Ishikawa (cell line): ENCODE data around the gene ORMDL3.

Experiments
- CEBPB ChIP-seq: IDR thresholded peaks from 2 replicates; pipeline ENCODE4 v1.6.1; 2012
- CREB1 ChIP-seq: IDR thresholded peaks from 2 replicates; pipeline ENCODE4 v1.6.1; 2012; ENCODE audit warnings: low read depth
- EGR1 ChIP-seq: IDR thresholded peaks from 2 replicates; pipeline ENCODE4 v1.6.1; 2012
- EP300 ChIP-seq: IDR thresholded peaks from 2 replicates; pipeline ENCODE4 v1.6.1; 2012; ENCODE audit warnings: borderline replicate concordance
- FOXM1 ChIP-seq: IDR thresholded peaks from 2 replicates; pipeline ENCODE4 v1.6.1; 2012; ENCODE audit warnings: low read depth, borderline replicate concordance
- NFIC ChIP-seq: IDR thresholded peaks from 2 replicates; pipeline ENCODE4 v1.6.1; 2012
- RAD21 ChIP-seq: IDR thresholded peaks from 2 replicates; pipeline ENCODE4 v1.6.1; 2012; ENCODE audit warnings: low read depth
- TAF1 ChIP-seq: IDR thresholded peaks from 2 replicates; pipeline ENCODE4 v1.6.1; 2012; ENCODE audit warnings: low read depth, mild to moderate bottlenecking
- TCF12 ChIP-seq: IDR thresholded peaks from 2 replicates; pipeline ENCODE4 v1.6.1; 2012; ENCODE audit warnings: low read depth
- TEAD4 ChIP-seq: IDR thresholded peaks from 2 replicates; pipeline ENCODE4 v1.6.1; 2012
- YY1 ChIP-seq: IDR thresholded peaks from 2 replicates; pipeline ENCODE4 v1.6.1; 2012; ENCODE audit warnings: low read depth
- ZBTB7A ChIP-seq: IDR thresholded peaks from 2 replicates; pipeline ENCODE4 v1.6.1; 2012; ENCODE audit warnings: low read depth
- TF ChIP-seq, protein P1 (sequence below): IDR thresholded peaks from 2 replicates; pipeline ENCODE4 v1.6.1; 2012
- TF ChIP-seq, protein P2 (sequence below): IDR thresholded peaks from 2 replicates; pipeline ENCODE4 v1.6.1; 2012; ENCODE audit warnings: low read depth, mild to moderate bottlenecking
- TF ChIP-seq, protein P3 (sequence below): IDR thresholded peaks from 2 replicates; pipeline ENCODE4 v1.6.1; 2012

ORMDL3 gene

DNA sequence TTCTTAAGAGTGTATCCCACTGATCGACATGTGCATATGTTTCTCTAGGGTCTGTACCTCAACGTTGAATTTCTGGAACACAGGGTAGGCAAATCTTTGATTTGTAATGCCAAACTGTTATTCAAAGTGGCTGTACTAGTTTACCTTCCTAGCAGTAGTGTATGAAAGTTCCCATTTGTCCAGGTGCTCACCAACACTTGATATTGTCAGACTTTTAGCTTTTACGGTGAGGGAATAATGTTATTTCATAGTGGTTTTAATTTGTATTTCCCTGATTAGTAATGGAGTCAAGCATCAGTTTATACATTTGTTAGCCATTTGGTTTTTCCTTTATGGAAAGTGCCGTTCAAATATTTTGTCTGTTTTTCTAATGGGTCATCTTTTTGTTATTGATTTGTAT lies 29.3 kb downstream of the ORMDL3 start:
- TF ChIP-seq, protein P1, sequence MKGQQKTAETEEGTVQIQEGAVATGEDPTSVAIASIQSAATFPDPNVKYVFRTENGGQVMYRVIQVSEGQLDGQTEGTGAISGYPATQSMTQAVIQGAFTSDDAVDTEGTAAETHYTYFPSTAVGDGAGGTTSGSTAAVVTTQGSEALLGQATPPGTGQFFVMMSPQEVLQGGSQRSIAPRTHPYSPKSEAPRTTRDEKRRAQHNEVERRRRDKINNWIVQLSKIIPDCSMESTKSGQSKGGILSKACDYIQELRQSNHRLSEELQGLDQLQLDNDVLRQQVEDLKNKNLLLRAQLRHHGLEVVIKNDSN: no peak
- TF ChIP-seq NFIC: no peak
- TF ChIP-seq CEBPB: no peak
- TF ChIP-seq TCF12: no peak
- TF ChIP-seq ZBTB7A: no peak
- no peak for TF ChIP-seq TAF1
- TF ChIP-seq RAD21: no peak

DNA sequence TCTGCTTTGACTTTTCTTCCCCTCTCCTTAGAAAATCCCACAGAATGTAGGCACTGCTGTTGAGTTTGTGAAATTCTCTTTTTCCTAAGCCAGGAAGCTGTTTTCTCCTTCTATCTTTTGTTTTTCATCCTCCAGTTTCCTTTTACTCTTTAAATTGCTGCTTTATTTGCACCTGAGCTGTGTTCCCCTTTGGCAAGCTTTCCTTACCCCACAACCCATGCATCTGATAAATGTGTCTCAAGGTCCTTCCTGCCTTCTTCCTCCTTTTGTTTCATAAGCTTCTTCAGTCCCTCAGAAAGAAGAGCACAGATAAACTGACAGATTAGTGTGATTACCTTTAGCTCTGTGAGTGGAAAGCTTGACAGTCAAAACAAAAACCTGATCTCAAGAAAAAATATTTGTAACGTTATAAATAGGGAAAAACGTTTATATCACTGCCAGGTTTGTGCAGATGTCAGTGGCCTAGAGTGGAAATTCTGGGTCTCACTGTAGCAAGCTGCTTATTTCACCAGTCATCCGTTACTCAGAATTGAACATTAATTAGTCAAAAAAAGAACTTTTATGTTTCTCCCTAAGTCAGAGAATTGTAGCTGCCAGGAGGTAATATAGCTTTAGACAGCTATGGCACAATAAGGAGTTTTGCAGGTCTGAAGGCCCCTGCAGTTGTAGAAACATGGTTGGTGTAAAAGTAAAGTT lies 32.6 kb downstream of the ORMDL3 start:
- no peak for TF ChIP-seq TAF1
- no peak for TF ChIP-seq CEBPB
- TF ChIP-seq, protein P2, sequence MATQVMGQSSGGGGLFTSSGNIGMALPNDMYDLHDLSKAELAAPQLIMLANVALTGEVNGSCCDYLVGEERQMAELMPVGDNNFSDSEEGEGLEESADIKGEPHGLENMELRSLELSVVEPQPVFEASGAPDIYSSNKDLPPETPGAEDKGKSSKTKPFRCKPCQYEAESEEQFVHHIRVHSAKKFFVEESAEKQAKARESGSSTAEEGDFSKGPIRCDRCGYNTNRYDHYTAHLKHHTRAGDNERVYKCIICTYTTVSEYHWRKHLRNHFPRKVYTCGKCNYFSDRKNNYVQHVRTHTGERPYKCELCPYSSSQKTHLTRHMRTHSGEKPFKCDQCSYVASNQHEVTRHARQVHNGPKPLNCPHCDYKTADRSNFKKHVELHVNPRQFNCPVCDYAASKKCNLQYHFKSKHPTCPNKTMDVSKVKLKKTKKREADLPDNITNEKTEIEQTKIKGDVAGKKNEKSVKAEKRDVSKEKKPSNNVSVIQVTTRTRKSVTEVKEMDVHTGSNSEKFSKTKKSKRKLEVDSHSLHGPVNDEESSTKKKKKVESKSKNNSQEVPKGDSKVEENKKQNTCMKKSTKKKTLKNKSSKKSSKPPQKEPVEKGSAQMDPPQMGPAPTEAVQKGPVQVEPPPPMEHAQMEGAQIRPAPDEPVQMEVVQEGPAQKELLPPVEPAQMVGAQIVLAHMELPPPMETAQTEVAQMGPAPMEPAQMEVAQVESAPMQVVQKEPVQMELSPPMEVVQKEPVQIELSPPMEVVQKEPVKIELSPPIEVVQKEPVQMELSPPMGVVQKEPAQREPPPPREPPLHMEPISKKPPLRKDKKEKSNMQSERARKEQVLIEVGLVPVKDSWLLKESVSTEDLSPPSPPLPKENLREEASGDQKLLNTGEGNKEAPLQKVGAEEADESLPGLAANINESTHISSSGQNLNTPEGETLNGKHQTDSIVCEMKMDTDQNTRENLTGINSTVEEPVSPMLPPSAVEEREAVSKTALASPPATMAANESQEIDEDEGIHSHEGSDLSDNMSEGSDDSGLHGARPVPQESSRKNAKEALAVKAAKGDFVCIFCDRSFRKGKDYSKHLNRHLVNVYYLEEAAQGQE: no peak
- TF ChIP-seq, protein P3, sequence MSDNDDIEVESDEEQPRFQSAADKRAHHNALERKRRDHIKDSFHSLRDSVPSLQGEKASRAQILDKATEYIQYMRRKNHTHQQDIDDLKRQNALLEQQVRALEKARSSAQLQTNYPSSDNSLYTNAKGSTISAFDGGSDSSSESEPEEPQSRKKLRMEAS: no peak
- no peak for TF ChIP-seq CREB1
- TF ChIP-seq EGR1: no peak
- no peak for TF ChIP-seq NFIC
- no peak for TF ChIP-seq FOXM1
- TF ChIP-seq, protein P1: no peak
- no peak for TF ChIP-seq RAD21
- TF ChIP-seq ZBTB7A: no peak
- TF ChIP-seq YY1: no peak
- no peak for TF ChIP-seq TCF12
- TF ChIP-seq EP300: no peak
- TF ChIP-seq TEAD4: no peak

DNA sequence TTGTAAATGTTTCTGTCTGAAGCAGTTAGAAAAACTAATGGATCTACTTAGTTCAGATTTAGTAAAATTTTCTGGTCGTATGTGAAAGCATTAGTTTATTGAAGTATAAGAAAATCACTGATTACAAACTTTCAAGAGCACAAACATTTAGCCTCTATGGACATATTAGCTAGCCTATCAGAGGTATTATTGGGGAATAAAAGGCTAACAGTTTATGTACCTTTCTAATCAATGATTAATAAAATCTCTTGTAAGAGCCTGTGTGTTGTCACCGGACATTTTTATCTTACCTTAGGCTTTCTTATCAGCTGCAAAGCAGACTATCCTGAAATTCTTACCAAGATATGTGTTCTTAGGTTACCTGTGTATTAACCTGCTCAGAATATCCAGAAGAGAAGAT lies 38.2 kb downstream of the ORMDL3 start:
- TF ChIP-seq TCF12 (no peak), EP300 (no peak)

DNA sequence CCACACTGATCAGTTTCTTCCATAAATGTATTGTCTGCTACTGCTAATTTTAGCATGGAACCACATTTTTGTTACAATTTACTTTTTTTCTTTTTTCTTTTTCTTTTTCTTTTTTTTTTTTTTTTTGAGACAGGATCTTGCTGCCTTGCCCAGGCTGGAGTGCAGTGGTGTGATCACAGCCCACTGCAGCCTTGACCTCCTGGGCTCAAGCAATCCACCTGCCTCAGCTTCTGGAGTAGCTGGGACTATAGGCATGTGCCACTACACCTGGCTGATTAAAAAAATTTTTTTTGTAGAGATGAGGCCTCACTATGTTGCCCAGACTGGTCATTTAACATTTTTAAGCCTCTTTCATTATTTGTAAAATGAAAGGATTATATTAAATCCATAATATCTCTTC lies 40.3 kb downstream of the ORMDL3 start:
- TF ChIP-seq, protein P3: no peak
- no peak for TF ChIP-seq YY1

DNA sequence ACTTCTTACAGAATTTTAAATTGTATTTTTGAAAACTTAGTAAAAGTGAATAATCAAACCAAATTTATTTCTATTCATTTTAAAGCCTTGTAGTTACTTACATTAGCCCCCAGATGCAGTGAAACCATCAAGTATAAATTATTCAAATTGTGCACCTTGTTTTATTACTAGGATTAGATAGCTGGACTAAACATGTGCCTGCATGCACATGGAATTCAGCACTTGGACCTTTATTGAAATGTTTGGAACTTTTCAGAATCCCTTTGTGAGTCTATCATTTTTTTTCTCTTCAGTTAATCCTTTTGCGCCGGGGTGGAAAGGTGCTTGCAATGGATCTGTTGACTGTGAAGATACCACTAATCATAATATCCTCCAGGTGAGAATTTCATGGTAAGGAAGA lies 54.6 kb downstream of the ORMDL3 start:
- TF ChIP-seq RAD21 (peak; percentile 39), ZBTB7A (no peak)

DNA sequence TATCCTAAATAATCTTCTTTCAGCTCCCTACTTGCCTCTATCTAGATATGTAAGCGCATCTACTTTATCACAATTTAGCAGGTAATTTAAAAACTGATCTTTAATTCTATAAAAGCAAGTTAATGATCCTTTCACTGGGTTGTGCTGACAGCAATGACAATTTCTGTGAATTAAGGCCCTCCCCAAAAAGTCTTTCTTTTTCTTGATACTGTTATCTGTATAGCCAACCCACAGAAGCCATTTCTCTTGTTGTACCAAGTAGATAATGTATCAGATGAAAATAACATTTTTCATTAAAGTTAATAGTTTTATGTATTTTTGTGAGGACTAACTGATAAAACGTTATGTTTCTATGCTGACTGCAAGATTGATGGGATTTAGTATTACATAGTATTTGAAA lies 55.6 kb downstream of the ORMDL3 start:
- TF ChIP-seq EGR1 (no peak), TCF12 (no peak), NFIC (no peak), FOXM1 (no peak), YY1 (no peak), TEAD4 (no peak), EP300 (no peak), ZBTB7A (no peak), CEBPB (no peak)
- TF ChIP-seq, protein P2: no peak
- TF ChIP-seq, protein P1: no peak
